PFSK-1 (cell line): Measurements from ENCODE around the gene CD300H.

Experiments
- FOXP2 ChIP-seq: optimal IDR thresholded peaks from 2 replicates; pipeline ENCODE3; 2011; ENCODE audit warnings: borderline replicate concordance, control low read depth, inconsistent platforms; ENCODE audit not compliant: insufficient read depth; ENCODE audit errors: extremely low read length, extremely low read depth
- POLR2AphosphoS5 ChIP-seq: IDR thresholded peaks from 2 replicates; pipeline ENCODE4 v1.6.1; 2012; ENCODE audit warnings: low read depth, mild to moderate bottlenecking, control low read depth, low read length, moderate library complexity
- SIN3A ChIP-seq: IDR thresholded peaks from 2 replicates; pipeline ENCODE4 v1.6.1; 2012; ENCODE audit warnings: mild to moderate bottlenecking, low read length, moderate library complexity, borderline replicate concordance; ENCODE audit not compliant: insufficient read depth
- TAF1 ChIP-seq: IDR thresholded peaks from 2 replicates; pipeline ENCODE4 v1.6.1; 2012; ENCODE audit warnings: low read length, control low read depth, borderline replicate concordance; ENCODE audit not compliant: insufficient read depth
- TF ChIP-seq, protein P1 (sequence below), 2 experiments: IDR thresholded peaks; 2 replicates each; pipeline versions ENCODE4 v1.6.1 to v1.8.0; 2011 to 2012; ENCODE audit warnings: low read depth in 2 of 2, low read length in 2 of 2, control low read depth in 1 of 2, inconsistent platforms in 1 of 2, mild to moderate bottlenecking in 1 of 2, moderate library complexity in 1 of 2; ENCODE audit not compliant: insufficient read depth in 1 of 2

The CD300H gene

DNA sequence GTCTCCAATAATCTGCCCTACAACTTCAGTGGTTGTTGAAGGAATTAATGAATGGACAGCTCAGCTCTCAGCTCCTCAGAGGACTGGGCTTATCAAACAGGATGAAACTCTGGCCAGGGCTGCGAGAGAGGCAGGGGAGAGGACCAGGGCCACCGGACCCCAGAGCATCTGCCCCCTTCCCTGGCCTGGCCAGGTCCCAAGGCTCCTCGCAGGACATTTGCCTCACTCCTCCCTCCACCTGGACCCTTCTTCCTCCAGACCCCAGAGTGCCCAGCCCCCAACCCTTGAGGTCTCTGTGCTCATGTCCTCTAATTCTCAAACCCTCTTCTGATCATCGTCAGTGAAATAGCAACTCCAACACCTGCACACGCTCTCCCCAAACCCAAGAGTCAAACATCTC is 25.1 kb downstream of the CD300H start:
- TF ChIP-seq POLR2AphosphoS5 (no peak), SIN3A (no peak), TAF1 (no peak), FOXP2 (no peak)
- TF ChIP-seq, protein P1, sequence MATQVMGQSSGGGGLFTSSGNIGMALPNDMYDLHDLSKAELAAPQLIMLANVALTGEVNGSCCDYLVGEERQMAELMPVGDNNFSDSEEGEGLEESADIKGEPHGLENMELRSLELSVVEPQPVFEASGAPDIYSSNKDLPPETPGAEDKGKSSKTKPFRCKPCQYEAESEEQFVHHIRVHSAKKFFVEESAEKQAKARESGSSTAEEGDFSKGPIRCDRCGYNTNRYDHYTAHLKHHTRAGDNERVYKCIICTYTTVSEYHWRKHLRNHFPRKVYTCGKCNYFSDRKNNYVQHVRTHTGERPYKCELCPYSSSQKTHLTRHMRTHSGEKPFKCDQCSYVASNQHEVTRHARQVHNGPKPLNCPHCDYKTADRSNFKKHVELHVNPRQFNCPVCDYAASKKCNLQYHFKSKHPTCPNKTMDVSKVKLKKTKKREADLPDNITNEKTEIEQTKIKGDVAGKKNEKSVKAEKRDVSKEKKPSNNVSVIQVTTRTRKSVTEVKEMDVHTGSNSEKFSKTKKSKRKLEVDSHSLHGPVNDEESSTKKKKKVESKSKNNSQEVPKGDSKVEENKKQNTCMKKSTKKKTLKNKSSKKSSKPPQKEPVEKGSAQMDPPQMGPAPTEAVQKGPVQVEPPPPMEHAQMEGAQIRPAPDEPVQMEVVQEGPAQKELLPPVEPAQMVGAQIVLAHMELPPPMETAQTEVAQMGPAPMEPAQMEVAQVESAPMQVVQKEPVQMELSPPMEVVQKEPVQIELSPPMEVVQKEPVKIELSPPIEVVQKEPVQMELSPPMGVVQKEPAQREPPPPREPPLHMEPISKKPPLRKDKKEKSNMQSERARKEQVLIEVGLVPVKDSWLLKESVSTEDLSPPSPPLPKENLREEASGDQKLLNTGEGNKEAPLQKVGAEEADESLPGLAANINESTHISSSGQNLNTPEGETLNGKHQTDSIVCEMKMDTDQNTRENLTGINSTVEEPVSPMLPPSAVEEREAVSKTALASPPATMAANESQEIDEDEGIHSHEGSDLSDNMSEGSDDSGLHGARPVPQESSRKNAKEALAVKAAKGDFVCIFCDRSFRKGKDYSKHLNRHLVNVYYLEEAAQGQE (IDR thresholded peaks at IDR 0.05; ENCODE audit: insufficient read depth in 1 of 2, low read depth in 2 of 2, low read length in 2 of 2): no peak

DNA sequence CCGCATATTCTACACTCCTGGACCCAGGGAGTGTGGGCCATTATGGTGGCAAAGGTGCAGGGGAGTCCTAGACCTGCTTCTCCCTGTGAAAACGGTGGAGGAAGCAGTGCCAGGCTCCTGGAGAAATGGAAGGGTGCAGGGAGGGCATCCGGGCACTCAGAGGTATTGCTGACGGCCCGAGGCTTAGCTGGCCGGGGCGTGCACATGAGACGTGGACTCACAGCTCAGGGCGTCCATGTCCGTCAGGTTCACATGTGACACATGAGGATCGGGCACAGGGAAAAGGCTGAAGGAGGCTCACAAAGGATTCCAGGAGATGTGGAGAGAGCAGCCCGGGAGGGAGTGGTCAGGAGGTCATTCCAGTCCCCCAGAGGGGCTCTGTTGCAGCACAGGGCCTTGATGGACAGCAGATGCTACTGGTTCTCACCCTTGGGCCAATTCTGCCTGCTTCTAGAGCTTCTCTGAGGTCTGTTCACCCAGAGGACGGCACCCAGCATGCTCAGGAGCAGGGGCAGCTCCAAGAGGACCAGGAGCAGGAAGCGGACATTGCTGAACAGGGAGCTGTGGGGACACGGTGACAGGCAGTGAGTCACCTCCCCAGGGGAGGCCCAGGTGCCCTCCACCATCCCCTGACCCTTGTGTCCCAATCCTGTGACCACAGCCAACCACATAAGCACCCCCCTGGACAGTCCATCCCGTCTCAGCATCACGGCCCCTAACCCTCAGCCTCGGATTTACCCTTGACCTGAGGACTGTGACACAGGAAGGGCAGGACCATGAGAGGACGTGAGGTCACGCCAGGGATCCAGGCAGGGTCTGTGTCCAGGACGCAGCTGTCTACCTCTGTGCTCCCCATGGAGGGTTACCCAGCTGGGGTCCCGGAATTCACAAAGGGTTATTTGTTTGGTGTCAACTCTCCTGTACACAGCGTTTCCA is 25.9 kb downstream of the CD300H start:
- no peak for TF ChIP-seq TAF1
- TF ChIP-seq FOXP2: no peak
- TF ChIP-seq, protein P1 (IDR thresholded peaks at IDR 0.05; ENCODE audit: insufficient read depth in 1 of 2, low read depth in 2 of 2, low read length in 2 of 2): no peak
- no peak for TF ChIP-seq SIN3A
- TF ChIP-seq POLR2AphosphoS5: no peak

DNA sequence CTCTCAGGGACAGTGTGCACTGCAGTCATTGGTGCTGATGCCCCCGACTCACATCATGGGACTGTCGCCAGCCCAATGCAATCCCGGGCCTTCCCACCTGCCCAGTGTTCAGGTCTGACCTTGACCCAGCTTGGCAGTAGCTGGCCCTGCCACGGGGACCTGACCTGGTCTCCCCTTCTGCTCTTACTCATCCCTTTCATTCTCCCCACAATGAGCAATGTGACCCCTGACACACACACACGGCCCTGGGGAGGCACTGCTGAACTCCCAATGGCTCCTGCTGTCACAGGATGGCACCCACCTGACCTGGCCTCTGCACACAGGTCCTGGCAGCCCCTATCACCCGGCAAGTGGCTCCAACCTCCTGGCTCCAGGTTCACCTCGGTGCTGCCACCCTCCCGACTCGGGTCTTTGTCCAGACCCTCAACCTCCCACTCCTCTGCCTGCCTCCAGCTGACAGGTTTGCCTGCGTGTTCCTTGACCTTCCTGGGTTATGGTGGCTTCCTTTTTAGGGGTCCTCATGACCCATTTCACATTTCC is 28.0 kb downstream of the CD300H start:
- TF ChIP-seq FOXP2: no peak
- TF ChIP-seq POLR2AphosphoS5: no peak
- no peak for TF ChIP-seq TAF1
- no peak for TF ChIP-seq SIN3A
- TF ChIP-seq, protein P1 (IDR thresholded peaks at IDR 0.05; ENCODE audit: insufficient read depth in 1 of 2, low read depth in 2 of 2, low read length in 2 of 2): no peak

DNA sequence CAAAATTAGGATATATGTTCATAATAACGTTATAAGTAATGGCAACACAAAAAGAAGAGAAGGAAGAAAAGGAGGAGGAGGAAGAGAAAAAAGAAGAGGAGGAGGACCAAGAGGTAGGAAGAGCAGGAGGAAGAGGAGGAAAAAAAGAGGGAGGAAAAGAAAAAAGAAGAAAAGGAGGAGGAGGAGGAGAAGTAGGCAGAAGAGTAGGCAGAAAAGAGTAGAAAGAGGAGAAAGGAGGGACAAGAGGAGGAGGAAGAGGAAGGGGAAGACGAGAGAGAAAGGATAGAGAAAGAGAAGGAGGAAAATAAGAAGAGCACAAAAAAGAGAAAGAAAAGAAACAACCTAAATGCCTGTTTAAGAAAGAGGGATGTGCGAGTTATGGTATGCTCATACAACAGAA is 30.4 kb downstream of the CD300H start:
- TF ChIP-seq, protein P1 (IDR thresholded peaks at IDR 0.05; ENCODE audit: insufficient read depth in 1 of 2, low read depth in 2 of 2, low read length in 2 of 2): no peak
- no peak for TF ChIP-seq FOXP2
- no peak for TF ChIP-seq SIN3A
- TF ChIP-seq POLR2AphosphoS5: no peak
- TF ChIP-seq TAF1: no peak
